ENCODE data around the gene PPP2R5A. TPM values are rescaled to one million over a fixed set of nuclear protein-coding genes. Genes with fewer than 3 reads are reported as not detected.

PPP2R5A gene
- total RNA-seq, 4 donors from 2014 or later: 62.7 to 81.5 (median 70.1) TPM

GRCh38 chr1:212351588-212352362 is 66.6 kb downstream of the PPP2R5A start:
- Histone ChIP-seq H3K36me3 (peaks cover 13 to 17% of the 10 kb centered on the region in 2 donors), H3K4me3 (replicated peaks in 1 of 3) (no peak overlapping the region), H3K9me3 (no peaks in the 10 kb centered on the region), H3K27me3 (no peaks in the 10 kb centered on the region), H3K4me1 (no peaks in the 10 kb centered on the region), H3K27ac (no peak overlapping the region)
- WGBS, 2 donors: 92 to 93% methylated on average over 10 of the region's 10 CpGs
- intact Hi-C loops (cut with DNase I): no loop called here
- no peak for DNase-seq
- no peak for TF ChIP-seq CTCF (IDR thresholded peaks at IDR 0.05)
- no peak for TF ChIP-seq POLR2A (IDR thresholded peaks at IDR 0.05)

GRCh38 chr1:212353181-212353580 is 68.0 kb downstream of the PPP2R5A start:
- Histone ChIP-seq H3K4me1 (no peaks in the 10 kb centered on the region), H3K9me3 (no peaks in the 10 kb centered on the region), H3K4me3 (replicated peaks in 1 of 3) (no peak overlapping the region), H3K27me3 (no peaks in the 10 kb centered on the region), H3K36me3 (peaks cover 14 to 22% of the 10 kb centered on the region in 2 donors), H3K27ac (no peak overlapping the region)
- WGBS, 2 donors: 86 to 100% methylated on average over 2 of the region's 2 CpGs
- TF ChIP-seq CTCF (IDR thresholded peaks at IDR 0.05) (no peak), POLR2A (IDR thresholded peaks at IDR 0.05) (no peak)
- DNase-seq: no peak
- intact Hi-C loops (cut with DNase I): no loop called here

- intact Hi-C loops (cut with DNase I): no loop called here
- 93 to 96% methylated on average over 3 of the region's 3 CpGs for WGBS, 2 donors
- no peak for DNase-seq
- H3K36me3 ChIP-seq: peaks cover 15 to 30% of the 10 kb centered on the region in 2 donors
- no peaks in the 10 kb centered on the region for H3K4me1 ChIP-seq
- H3K4me3 ChIP-seq (replicated peaks in 1 of 3): no peak overlapping the region
- TF ChIP-seq CTCF (IDR thresholded peaks at IDR 0.05) (no peak), POLR2A (IDR thresholded peaks at IDR 0.05) (no peak)
- no peaks in the 10 kb centered on the region for H3K27me3 ChIP-seq
- H3K27ac ChIP-seq: no peak overlapping the region
- no peaks in the 10 kb centered on the region for H3K9me3 ChIP-seq
Measured at GRCh38 chr1:212354464-212354863, 69.3 kb downstream of the PPP2R5A start.

- H3K27ac ChIP-seq: no peak overlapping the region
- H3K9me3 ChIP-seq: no peaks in the 10 kb centered on the region
- WGBS, 2 donors: 94 to 96% methylated on average over 3 of the region's 3 CpGs
- peaks cover 23 to 37% of the 10 kb centered on the region in 2 donors for H3K36me3 ChIP-seq
- no peak for DNase-seq
- no peak overlapping the region for H3K4me3 ChIP-seq (replicated peaks in 1 of 3)
- no peaks in the 10 kb centered on the region for H3K27me3 ChIP-seq
- TF ChIP-seq CTCF (IDR thresholded peaks at IDR 0.05): no peak
- TF ChIP-seq POLR2A (IDR thresholded peaks at IDR 0.05): no peak
- intact Hi-C loops (cut with DNase I): no loop called here
- no peaks in the 10 kb centered on the region for H3K4me1 ChIP-seq
Measured at GRCh38 chr1:212355230-212355969, 70.2 kb downstream of the PPP2R5A start.
